HCT116 (cell line): ENCODE results near the gene YTHDF1.

ENCODE experiments used
- CTCF ChIP-seq, 3 experiments: fragments of 200-600 bp in 1 of 3; sonication (generic) in 1 of 3; IDR thresholded peaks in 2 of 3; conservative IDR thresholded peaks in 1 of 3; 2 replicates each; pipeline ENCODE4 v1.5.1; 2012 to 2017; ENCODE audit warnings: low read depth in 2 of 3, low read length in 2 of 3, antibody characterized with exemption in 1 of 3, borderline replicate concordance in 1 of 3, control low read depth in 1 of 3, mild to moderate bottlenecking in 1 of 3, mixed read lengths in 1 of 3, mixed run types in 1 of 3, moderate library complexity in 1 of 3; ENCODE audit not compliant: insufficient read depth in 1 of 3
- ELF1 ChIP-seq: IDR thresholded peaks from 2 replicates; pipeline ENCODE4 v1.6.1; 2012; ENCODE audit warnings: low read depth, borderline replicate concordance
- EZH2 ChIP-seq: fragments of 200-600 bp; sonication (generic); IDR thresholded peaks from 2 replicates; pipeline ENCODE4 v1.6.1; 2017; ENCODE audit warnings: antibody characterized with exemption, mixed run types
- RAD21 ChIP-seq: IDR thresholded peaks from 2 replicates; pipeline ENCODE4 v1.6.1; 2012; ENCODE audit warnings: low read depth, mild to moderate bottlenecking
- SIN3A ChIP-seq: IDR thresholded peaks from 2 replicates; pipeline ENCODE4 v1.6.1; 2012; ENCODE audit warnings: low read depth
- YY1 ChIP-seq: IDR thresholded peaks from 2 replicates; pipeline ENCODE4 v1.6.1; 2011; ENCODE audit warnings: low read length, low read depth, moderate library complexity, mild to moderate bottlenecking; ENCODE audit not compliant: insufficient replicate concordance; ENCODE audit errors: extremely low read depth
- ZFX ChIP-seq: fragments of 450-650 bp; IDR thresholded peaks from 2 replicates; pipeline ENCODE4 v1.6.1; 2017
- TF ChIP-seq, protein P1 (sequence below): IDR thresholded peaks from 2 replicates; pipeline ENCODE4 v1.6.1; 2012
- TF ChIP-seq, protein P2 (sequence below): IDR thresholded peaks from 2 replicates; pipeline ENCODE4 v1.6.1; 2012

DNA sequence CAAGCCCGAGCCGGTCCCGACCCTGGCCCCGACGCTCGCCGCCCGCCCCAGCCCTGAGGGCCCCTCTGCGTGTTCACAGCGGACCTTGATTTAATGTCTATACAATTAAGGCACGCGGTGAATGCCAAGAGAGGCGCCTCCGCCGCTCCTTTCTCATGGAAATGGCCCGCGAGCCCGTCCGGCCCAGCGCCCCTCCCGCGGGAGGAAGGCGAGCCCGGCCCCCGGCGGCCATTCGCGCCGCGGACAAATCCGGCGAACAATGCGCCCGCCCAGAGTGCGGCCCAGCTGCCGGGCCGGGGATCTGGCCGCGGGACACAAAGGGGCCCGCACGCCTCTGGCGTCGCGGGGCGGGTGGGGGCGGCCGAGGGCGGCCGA is 37.5 kb downstream of the YTHDF1 start:
- TF ChIP-seq CTCF (IDR thresholded peaks at IDR 0.05 in 2 of 3, conservative IDR thresholded peaks at IDR 0.05 in 1 of 3; ENCODE audit: borderline replicate concordance in 1 of 3, insufficient read depth in 1 of 3, low read depth in 2 of 3, low read length in 2 of 3) = no peak
- TF ChIP-seq ZFX = no peak
- TF ChIP-seq YY1 = no peak
- no peak for TF ChIP-seq EZH2
- TF ChIP-seq ELF1 = no peak
- TF ChIP-seq RAD21 = no peak
- TF ChIP-seq, protein P1, sequence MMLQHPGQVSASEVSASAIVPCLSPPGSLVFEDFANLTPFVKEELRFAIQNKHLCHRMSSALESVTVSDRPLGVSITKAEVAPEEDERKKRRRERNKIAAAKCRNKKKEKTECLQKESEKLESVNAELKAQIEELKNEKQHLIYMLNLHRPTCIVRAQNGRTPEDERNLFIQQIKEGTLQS = no peak
- TF ChIP-seq SIN3A = no peak
- TF ChIP-seq, protein P2, sequence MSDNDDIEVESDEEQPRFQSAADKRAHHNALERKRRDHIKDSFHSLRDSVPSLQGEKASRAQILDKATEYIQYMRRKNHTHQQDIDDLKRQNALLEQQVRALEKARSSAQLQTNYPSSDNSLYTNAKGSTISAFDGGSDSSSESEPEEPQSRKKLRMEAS = no peak
